Adrenal gland (tissue), 12 donors: ENCODE data around the gene HENMT1. TPM values are rescaled to one million over a fixed set of nuclear protein-coding genes. Genes with fewer than 3 reads are reported as not detected.
A peak's percentile ranks its signal among the peaks of the same experiment; 100 is the strongest.
"Not testable (repeated sequence)": the region's sequence is repeated elsewhere in the genome, so short reads cannot be mapped to it uniquely, and the experiment has no call there.

Experiments
- DNase-seq, 7 donors: peaks; one replicate each; pipeline ENCODE4 v3.0.0-alpha.2; 2019 to 2020
- H3K27ac ChIP-seq, 5 donors: fragments of 200-600 bp; sonication (generic) in 4 of 5; 1 replicate in 3 of 5; 2 replicates in 2 of 5; pipeline versions ENCODE4 v1.5.1 to v1.8.0; 2016 to 2020; ENCODE audit warnings: mild to moderate bottlenecking in 1 of 5
- H3K27me3 ChIP-seq: fragments of 200-600 bp; 2 replicates; pipeline ENCODE4 v1.8.0; 2021
- H3K36me3 ChIP-seq, 2 donors: fragments of 200-600 bp; replicated peaks in 1 of 2; 1 replicate in 1 of 2; 2 replicates in 1 of 2; pipeline versions ENCODE4 v1.5.1 to v1.8.0; 2018 to 2022
- H3K4me1 ChIP-seq, 2 donors: fragments of 200-600 bp; replicated peaks in 1 of 2; 1 replicate in 1 of 2; 2 replicates in 1 of 2; pipeline versions ENCODE4 v1.5.1 to v1.8.0; 2018 to 2021
- H3K4me3 ChIP-seq, 4 donors: fragments of 200-600 bp; sonication (generic) in 3 of 4; one replicate each; pipeline ENCODE4 v1.5.1; 2016 to 2018
- H3K9me3 ChIP-seq, 3 donors: fragments of 200-600 bp; sonication (generic) in 1 of 3; replicated peaks in 1 of 3; 1 replicate in 2 of 3; 2 replicates in 1 of 3; pipeline versions ENCODE4 v1.5.1 to v1.8.0; 2016 to 2021
- POLR2A ChIP-seq, 2 donors: fragments of 450-650 bp; IDR thresholded peaks; one replicate each; pipeline ENCODE4 v1.6.1; 2017; ENCODE audit warnings: antibody characterized with exemption in 2 of 2, mild to moderate bottlenecking in 2 of 2, moderate library complexity in 1 of 2
- WGBS, 4 donors: extraction: QIAGEN DNeasy Blood & Tissue Kit in 2 of 4; methylation state at CpG; one replicate each; pipeline versions ENCODE4 v1.1.5 to v1.1.7; 2013 to 2017; 5-methylcytosine and 5-hydroxymethylcytosine counted together
- intact Hi-C, 2 donors: fragments of 100-400 bp; cut with DNase I; formaldehyde crosslinking; loops; one replicate each; pipeline versions ENCODE4 v1.14.1 to v1.15.0; 2022 to 2023
- polyA plus RNA-seq, 3 donors: library from polyadenylated mRNA; stranded (reverse); fragments of 200-250 nt in 2 of 3; fragments of 350-450 nt in 1 of 3; fragmentation: Illumina TruSeq in 1 of 3; extraction: RNeasy Lipid Tissue Mini Kit (QIAGEN cat#74804) in 1 of 3; gene quantifications; one replicate each; pipeline ENCODE4 v1.2.3, GENCODE V29; 2013 to 2014
- total RNA-seq, 9 donors: library from RNA; depleted of rRNA in 4 of 9; stranded (reverse); fragments of >200 nt in 4 of 9; fragments of 120-200 nt in 1 of 9; fragmentation: NEBNext Ultra II Directional in 1 of 9; extraction: Animal tissue kit (Norgen Biotek cat#: 25700) in 1 of 9; gene quantifications; one replicate each; pipeline versions ENCODE4 v1.1.0 to v1.2.4, GENCODE V29; 2013 to 2023
- TF ChIP-seq, protein P1 (sequence below), 6 experiments: fragments of 450-650 bp in 4 of 6; fragments of 200-600 bp in 2 of 6; sonication (generic) in 1 of 6; IDR thresholded peaks; 1 replicate in 5 of 6; 2 replicates in 1 of 6; pipeline versions ENCODE4 v1.5.1 to v1.8.0; 2016 to 2021; ENCODE audit warnings: antibody characterized with exemption in 6 of 6, mild to moderate bottlenecking in 2 of 6, moderate library complexity in 1 of 6
- donor health status: healthy with polysubstance abuse.
- donor health status: Bipolar disorder and iron deficiency.
- donor health status: DM: yes; HTN: yes; CAD: no.
- donor health status: DM: no; HTN: no; CAD: no.
- donor health status: DM: no; HTN: no; CAD: no.
- donor health status: DM: yes; HTN: yes; CAD: no.

HENMT1 gene
- total and polyA plus RNA-seq, 12 donors, result 1.2 to 22.2 (median 3.4) TPM

DNA sequence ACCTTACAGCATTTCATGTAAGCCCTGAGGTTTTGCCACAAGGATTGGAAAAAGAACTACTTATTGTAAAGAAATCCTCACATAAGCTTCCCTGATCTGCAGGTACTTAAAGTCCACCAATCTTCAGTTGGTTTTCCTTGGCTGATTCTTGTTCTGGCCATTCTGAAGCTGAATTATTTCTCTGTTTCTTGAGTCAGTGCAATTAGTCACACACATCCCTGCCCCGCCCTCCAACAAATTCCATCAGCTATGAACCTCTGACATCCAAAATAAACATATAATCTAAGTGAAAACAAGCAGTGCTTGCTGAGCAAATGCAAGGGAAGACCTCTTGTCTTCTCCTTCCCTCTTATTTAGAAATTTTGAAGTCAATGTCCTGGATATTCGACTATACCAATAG lies 43.6 kb upstream of the HENMT1 start:
- intact Hi-C loops, result no loop called here
- TF ChIP-seq, protein P1, sequence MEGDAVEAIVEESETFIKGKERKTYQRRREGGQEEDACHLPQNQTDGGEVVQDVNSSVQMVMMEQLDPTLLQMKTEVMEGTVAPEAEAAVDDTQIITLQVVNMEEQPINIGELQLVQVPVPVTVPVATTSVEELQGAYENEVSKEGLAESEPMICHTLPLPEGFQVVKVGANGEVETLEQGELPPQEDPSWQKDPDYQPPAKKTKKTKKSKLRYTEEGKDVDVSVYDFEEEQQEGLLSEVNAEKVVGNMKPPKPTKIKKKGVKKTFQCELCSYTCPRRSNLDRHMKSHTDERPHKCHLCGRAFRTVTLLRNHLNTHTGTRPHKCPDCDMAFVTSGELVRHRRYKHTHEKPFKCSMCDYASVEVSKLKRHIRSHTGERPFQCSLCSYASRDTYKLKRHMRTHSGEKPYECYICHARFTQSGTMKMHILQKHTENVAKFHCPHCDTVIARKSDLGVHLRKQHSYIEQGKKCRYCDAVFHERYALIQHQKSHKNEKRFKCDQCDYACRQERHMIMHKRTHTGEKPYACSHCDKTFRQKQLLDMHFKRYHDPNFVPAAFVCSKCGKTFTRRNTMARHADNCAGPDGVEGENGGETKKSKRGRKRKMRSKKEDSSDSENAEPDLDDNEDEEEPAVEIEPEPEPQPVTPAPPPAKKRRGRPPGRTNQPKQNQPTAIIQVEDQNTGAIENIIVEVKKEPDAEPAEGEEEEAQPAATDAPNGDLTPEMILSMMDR (IDR thresholded peaks at IDR 0.05), result no peak
- no peak for TF ChIP-seq POLR2A (IDR thresholded peaks at IDR 0.05)
- no peak overlapping the region for H3K27ac ChIP-seq
- DNase-seq, result peak in 1 of 7 donors; percentile 21
- WGBS, 4 donors, result 54 to 69% (median 61%) methylated on average over 2 of the region's 2 CpGs
- H3K36me3 ChIP-seq, result peaks cover 0 to 24% of the 10 kb centered on the region in 2 donors
- H3K9me3 ChIP-seq, result no peaks in the 10 kb centered on the region
- no peaks in the 10 kb centered on the region for H3K27me3 ChIP-seq
- no peak overlapping the region for H3K4me3 ChIP-seq
- no peaks in the 10 kb centered on the region for H3K4me1 ChIP-seq

DNA sequence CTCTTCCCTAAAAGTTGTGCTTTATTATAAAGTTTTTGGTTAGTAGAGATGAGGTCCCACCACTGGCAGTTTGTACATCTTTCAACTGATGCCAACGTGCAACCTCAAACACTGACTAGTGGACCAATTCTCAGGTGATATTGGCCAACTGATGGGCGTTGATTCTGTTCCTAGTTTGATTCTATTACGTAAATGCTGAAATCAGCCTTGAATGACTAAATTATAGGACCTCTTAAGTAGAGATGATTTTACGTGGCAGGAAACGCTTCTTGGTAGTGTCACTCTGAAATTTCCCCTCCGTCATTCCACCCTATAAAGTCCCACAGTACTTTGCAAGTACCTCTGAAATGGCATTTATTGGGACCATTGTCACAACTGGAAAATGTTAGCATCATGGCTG lies 43.0 kb upstream of the HENMT1 start:
- Histone ChIP-seq H3K4me1 (no peaks in the 10 kb centered on the region), H3K27me3 (no peaks in the 10 kb centered on the region), H3K9me3 (no peaks in the 10 kb centered on the region), H3K27ac (no peak overlapping the region), H3K36me3 (peaks cover 0 to 29% of the 10 kb centered on the region in 2 donors), H3K4me3 (no peak overlapping the region)
- TF ChIP-seq, protein P1 (IDR thresholded peaks at IDR 0.05), result no peak
- no peak for TF ChIP-seq POLR2A (IDR thresholded peaks at IDR 0.05)
- WGBS, 4 donors, result 61 to 74% (median 68%) methylated on average over 6 of the region's 6 CpGs
- DNase-seq, result no peak
- intact Hi-C loops, result no loop called here

DNA sequence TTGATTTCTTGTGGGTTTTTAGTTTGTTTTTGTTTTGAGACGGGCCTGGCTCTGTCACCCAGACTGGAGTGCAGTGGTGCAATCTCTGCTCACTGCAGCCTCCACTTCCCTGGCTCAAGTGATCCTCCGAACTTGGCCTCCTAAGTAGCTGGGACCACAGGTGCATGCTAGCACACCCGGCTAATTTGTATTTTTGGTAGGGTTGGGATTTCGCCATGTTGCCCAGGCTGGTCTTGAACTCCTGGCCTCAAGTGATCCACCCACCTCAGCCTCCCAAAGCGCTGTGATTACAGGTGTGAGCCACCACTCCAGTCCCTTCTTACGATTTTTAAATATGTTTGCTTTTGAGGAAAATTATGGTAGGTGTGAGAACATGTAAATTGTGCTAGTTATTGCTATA lies 41.2 kb upstream of the HENMT1 start:
- H3K27me3 ChIP-seq, DNase-seq, intact Hi-C loops, H3K9me3 ChIP-seq, H3K27ac ChIP-seq, H3K4me3 ChIP-seq, H3K4me1 ChIP-seq: not testable (repeated sequence)
- H3K36me3 ChIP-seq, result peaks cover 0 to 47% of the 10 kb centered on the region in 2 donors
- 90 to 97% (median 94%) methylated on average over 6 of the region's 6 CpGs for WGBS, 4 donors

DNA sequence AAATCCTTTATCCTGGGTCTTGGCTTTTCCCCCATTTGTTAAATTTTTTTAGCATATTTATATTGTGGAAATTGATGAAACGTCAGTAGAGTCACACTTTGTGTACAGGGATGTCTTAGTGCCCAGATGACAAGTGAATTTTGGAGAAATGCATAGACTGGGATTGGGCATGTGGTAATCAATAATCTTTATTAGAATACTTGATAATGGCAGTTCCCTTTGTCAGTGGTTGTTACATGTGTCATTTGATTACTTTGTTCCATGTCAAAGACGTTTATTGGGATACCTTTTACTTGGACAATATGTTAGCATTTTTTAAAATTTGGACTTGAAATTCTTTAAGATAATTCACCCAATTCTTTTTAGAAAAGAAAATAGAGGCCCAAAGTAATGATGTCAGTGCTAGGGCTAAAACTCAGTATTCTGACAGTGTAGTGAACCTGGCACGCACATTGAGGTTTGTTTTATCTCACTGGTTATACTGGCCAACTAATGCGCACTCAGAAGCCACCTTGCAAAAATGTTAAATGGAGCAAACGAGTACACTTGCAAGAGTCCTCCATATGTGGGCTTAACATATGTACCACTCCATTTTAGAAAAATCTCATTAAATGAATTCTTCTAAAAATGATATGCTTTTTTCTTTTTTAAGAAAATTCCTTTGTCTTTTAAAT lies 40.4 kb upstream of the HENMT1 start:
- DNase-seq, result no peak
- no peak for TF ChIP-seq POLR2A (IDR thresholded peaks at IDR 0.05)
- TF ChIP-seq, protein P1 (IDR thresholded peaks at IDR 0.05), result no peak
- Histone ChIP-seq H3K36me3 (peaks cover 0 to 54% of the 10 kb centered on the region in 2 donors), H3K27me3 (no peaks in the 10 kb centered on the region), H3K4me1 (no peaks in the 10 kb centered on the region), H3K9me3 (no peaks in the 10 kb centered on the region), H3K27ac (no peak overlapping the region), H3K4me3 (no peak overlapping the region)
- WGBS, 4 donors, result 87 to 90% (median 89%) methylated on average over 5 of the region's 5 CpGs
- intact Hi-C loops, result no loop called here
